Activated T-helper 1 cell treated with anti-CD3 and anti-CD28 coated beads, Interleukin-12 subunit alpha, Interleukin-12 subunit beta, Interleukin-2, Interleukin-4 antibody, amounts not matched to agents 30 ng/mL and 10 ng/mL and 1 ng/mL, durations not matched to agents 14 hours and 24 hours and 36 hours (primary cell): Measurements from ENCODE around the gene UBE4A. TPM values are rescaled to one million over a fixed set of nuclear protein-coding genes. Genes with fewer than 3 reads are reported as not detected.
"Not testable (repeated sequence)": the region's sequence is repeated elsewhere in the genome, so short reads cannot be mapped to it uniquely, and the experiment has no call there.

Source experiments
- DNase-seq: peaks from one replicate; pipeline ENCODE4 v3.0.0; 2021; ENCODE audit warnings: low spot score
- H3K27ac Mint-ChIP-seq: one replicate; pipeline ENCODE4 v1.8.0; 2021; ENCODE audit warnings: mild to moderate bottlenecking, mixed read lengths
- H3K27me3 Mint-ChIP-seq: one replicate; pipeline ENCODE4 v1.8.0; 2022; ENCODE audit warnings: mild to moderate bottlenecking, moderate library complexity, mixed read lengths; ENCODE audit not compliant: insufficient read depth
- H3K36me3 Mint-ChIP-seq: one replicate; pipeline ENCODE4 v1.8.0; 2021; ENCODE audit warnings: low read depth, mixed read lengths
- H3K4me1 Mint-ChIP-seq: one replicate; pipeline ENCODE4 v1.8.0; 2021; ENCODE audit warnings: low read depth, mixed read lengths
- H3K4me3 Mint-ChIP-seq: one replicate; pipeline ENCODE4 v1.8.0; 2021; ENCODE audit warnings: mild to moderate bottlenecking, moderate library complexity, mixed read lengths
- H3K9me3 Mint-ChIP-seq: one replicate; pipeline ENCODE4 v1.8.0; 2021; ENCODE audit warnings: mixed read lengths
- intact Hi-C: fragments of 100-400 bp; cut with micrococcal nuclease; formaldehyde crosslinking; loops from one replicate; pipeline ENCODE4 v1.15.1; 2024
- total RNA-seq: library from RNA; stranded (reverse); gene quantifications from 2 replicates; pipeline ENCODE4 v1.2.3, GENCODE V29; 2022

The UBE4A gene
- total RNA-seq, 1 donor from 2014 or later, result 44.1 TPM

GRCh38 chr11:118415062-118415738 is 55.8 kb downstream of the UBE4A start:
- DNase-seq, result no peak
- peaks cover 12% of the 10 kb centered on the region for H3K36me3 Mint-ChIP-seq
- intact Hi-C loops, result loop anchor here (1.0 kb wide), 1 partner anchor 73 kb away; no protein-coding TSS in a partner anchor
- H3K4me1 Mint-ChIP-seq, result peaks cover 4% of the 10 kb centered on the region
- H3K27ac Mint-ChIP-seq, result no peak overlapping the region
- H3K4me3 Mint-ChIP-seq, result no peak overlapping the region
- no peaks in the 10 kb centered on the region for H3K27me3 Mint-ChIP-seq
- H3K9me3 Mint-ChIP-seq, result no peaks in the 10 kb centered on the region

- Mint-ChIP-seq H3K4me1 (peaks cover under 1% of the 10 kb centered on the region), H3K27ac (no peak overlapping the region), H3K36me3 (peaks cover 8% of the 10 kb centered on the region), H3K27me3 (no peaks in the 10 kb centered on the region), H3K4me3 (no peak overlapping the region), H3K9me3 (no peaks in the 10 kb centered on the region)
- DNase-seq, result peak; percentile 14
- intact Hi-C loops, result loop anchor here (1.0 to 2.0 kb wide), 2 partner anchors 19 to 73 kb away; no protein-coding TSS in a partner anchor
These were observed 56.3 kb downstream of the UBE4A start for GRCh38 chr11:118415739-118416068.

- H3K36me3 Mint-ChIP-seq, DNase-seq, H3K9me3 Mint-ChIP-seq, H3K27ac Mint-ChIP-seq, H3K27me3 Mint-ChIP-seq, H3K4me3 Mint-ChIP-seq, H3K4me1 Mint-ChIP-seq: not testable (repeated sequence)
- intact Hi-C loops, result loop anchor here (2.0 kb wide), 1 partner anchor 18 kb away; no protein-coding TSS in a partner anchor
These were observed 57.5 kb downstream of the UBE4A start for GRCh38 chr11:118416900-118417299.

- peaks cover 5% of the 10 kb centered on the region for H3K27me3 Mint-ChIP-seq
- intact Hi-C loops, result loop anchor here (2.0 kb wide), 1 partner anchor 17 kb away; no protein-coding TSS in a partner anchor
- no peaks in the 10 kb centered on the region for H3K9me3 Mint-ChIP-seq
- no peak overlapping the region for H3K4me3 Mint-ChIP-seq
- H3K27ac Mint-ChIP-seq, result no peak overlapping the region
- DNase-seq, result no peak
- peaks cover 6% of the 10 kb centered on the region for H3K36me3 Mint-ChIP-seq
- H3K4me1 Mint-ChIP-seq, result peaks cover 5% of the 10 kb centered on the region
These were observed 58.4 kb downstream of the UBE4A start for GRCh38 chr11:118417801-118418200.

- Mint-ChIP-seq H3K4me1 (peaks cover 5% of the 10 kb centered on the region), H3K9me3 (no peaks in the 10 kb centered on the region), H3K27ac (no peak overlapping the region), H3K4me3 (no peak overlapping the region), H3K36me3 (peaks cover 2% of the 10 kb centered on the region), H3K27me3 (peaks cover 5% of the 10 kb centered on the region)
- intact Hi-C loops, result no loop called here
- DNase-seq, result no peak
These were observed 59.4 kb downstream of the UBE4A start for GRCh38 chr11:118418766-118419165.

- Mint-ChIP-seq H3K9me3 (no peaks in the 10 kb centered on the region), H3K27ac (no peak overlapping the region), H3K36me3 (no peaks in the 10 kb centered on the region), H3K4me3 (no peak overlapping the region), H3K4me1 (peaks cover 13% of the 10 kb centered on the region), H3K27me3 (peaks cover 15% of the 10 kb centered on the region)
- DNase-seq, result no peak
- intact Hi-C loops, result no loop called here
These were observed 68.3 kb downstream of the UBE4A start for GRCh38 chr11:118427707-118428106.

- Mint-ChIP-seq H3K4me1 (peaks cover 20% of the 10 kb centered on the region), H3K27ac (no peak overlapping the region), H3K27me3 (peaks cover 15% of the 10 kb centered on the region), H3K9me3 (no peaks in the 10 kb centered on the region), H3K4me3 (no peak overlapping the region), H3K36me3 (no peaks in the 10 kb centered on the region)
- intact Hi-C loops, result no loop called here
- no peak for DNase-seq
These were observed 71.6 kb downstream of the UBE4A start for GRCh38 chr11:118430956-118431355.

- peaks cover 25% of the 10 kb centered on the region for H3K4me1 Mint-ChIP-seq
- H3K27ac Mint-ChIP-seq, result peak overlapping the region; percentile 75
- no peaks in the 10 kb centered on the region for H3K9me3 Mint-ChIP-seq
- no peaks in the 10 kb centered on the region for H3K36me3 Mint-ChIP-seq
- peak overlapping the region; percentile 84 for H3K4me3 Mint-ChIP-seq
- DNase-seq, result no peak
- intact Hi-C loops, result loop anchor here (2.0 kb wide), 2 partner anchors 17 to 133 kb away; no protein-coding TSS in a partner anchor
- H3K27me3 Mint-ChIP-seq, result peaks cover 5% of the 10 kb centered on the region
These were observed 74.7 kb downstream of the UBE4A start for GRCh38 chr11:118434123-118434552.

- Mint-ChIP-seq H3K36me3 (no peaks in the 10 kb centered on the region), H3K4me1 (peaks cover 31% of the 10 kb centered on the region), H3K27ac (peak overlapping the region; percentile 75), H3K9me3 (no peaks in the 10 kb centered on the region), H3K27me3 (peaks cover 5% of the 10 kb centered on the region), H3K4me3 (peak overlapping the region; percentile 84)
- intact Hi-C loops, result loop anchor here (1.0 to 5.0 kb wide), 7 partner anchors 18 to 617 kb away; partner anchors contain the start of genes ATP5MG and DDX6
- DNase-seq, result peak; percentile 30
These were observed 75.3 kb downstream of the UBE4A start for GRCh38 chr11:118434553-118435289.

GRCh38 chr11:118435290-118435892 is 76.0 kb downstream of the UBE4A start:
- peak overlapping the region; percentile 75 for H3K27ac Mint-ChIP-seq
- intact Hi-C loops, result loop anchor here (1.0 to 5.0 kb wide), 7 partner anchors 19 to 618 kb away; partner anchors contain the start of genes ATP5MG and DDX6
- DNase-seq, result peak; percentile 57
- peaks cover 38% of the 10 kb centered on the region for H3K4me1 Mint-ChIP-seq
- H3K9me3 Mint-ChIP-seq, result no peaks in the 10 kb centered on the region
- H3K27me3 Mint-ChIP-seq, result peaks cover 5% of the 10 kb centered on the region
- H3K36me3 Mint-ChIP-seq, result peaks cover 5% of the 10 kb centered on the region
- peak overlapping the region; percentile 84 for H3K4me3 Mint-ChIP-seq

GRCh38 chr11:118435893-118436624 is 76.7 kb downstream of the UBE4A start, which contains the start of gene KMT2A:
Gene KMT2A, plus strand, starts transcription at chr11:118436492. Its CDS starts 21 bp downstream, at chr11:118436513.
- Mint-ChIP-seq H3K4me1 (peaks cover 45% of the 10 kb centered on the region), H3K27ac (peak within 1 kb of the TSS; percentile 89), H3K36me3 (peaks cover 9% of the 10 kb centered on the region), H3K4me3 (peak within 1 kb of the TSS; percentile 91), H3K9me3 (no peaks in the 10 kb centered on the region), H3K27me3 (peaks cover 3% of the 10 kb centered on the region)
- peak; percentile 92 for DNase-seq
- intact Hi-C loops, result loop anchor here (1.0 to 5.0 kb wide), 9 partner anchors 19 to 619 kb away; partner anchors contain the start of genes ATP5MG, CD3D, DDX6 and TMEM25

GRCh38 chr11:118436639-118437207 is 77.3 kb downstream of the UBE4A start:
- Mint-ChIP-seq H3K4me1 (peaks cover 51% of the 10 kb centered on the region), H3K36me3 (peaks cover 15% of the 10 kb centered on the region), H3K27me3 (peaks cover 1% of the 10 kb centered on the region), H3K27ac (peak overlapping the region; percentile 89), H3K4me3 (peak overlapping the region; percentile 91), H3K9me3 (no peaks in the 10 kb centered on the region)
- intact Hi-C loops, result loop anchor here (1.0 to 5.0 kb wide), 6 partner anchors 94 to 619 kb away; partner anchors contain the start of genes CD3D, DDX6 and TMEM25
- DNase-seq, result no peak
